ENCODE data around the gene TMEM272.

The TMEM272 gene

GRCh38 chr13:51777921-51778320 lies 67.1 kb downstream of the TMEM272 start:
- no peak for DNase-seq

GRCh38 chr13:51776179-51776578 lies 68.8 kb downstream of the TMEM272 start:
- DNase-seq: no peak

- DNase-seq: no peak
These were observed 71.5 kb downstream of the TMEM272 start for GRCh38 chr13:51773515-51773914.

- no peak for DNase-seq
These were observed 72.2 kb downstream of the TMEM272 start for GRCh38 chr13:51772781-51773180.

GRCh38 chr13:51772105-51772455 lies 72.9 kb downstream of the TMEM272 start:
- no peak for DNase-seq

- no peak for DNase-seq
These were observed 73.4 kb downstream of the TMEM272 start for GRCh38 chr13:51771418-51772104.

- no peak for DNase-seq
These were observed 74.1 kb downstream of the TMEM272 start for GRCh38 chr13:51770681-51771417.

- DNase-seq: no peak
These were observed 74.8 kb downstream of the TMEM272 start for GRCh38 chr13:51770160-51770559.

GRCh38 chr13:51769455-51770127 lies 75.4 kb downstream of the TMEM272 start:
- DNase-seq: no peak

- DNase-seq: no peak
These were observed 76.0 kb downstream of the TMEM272 start for GRCh38 chr13:51768976-51769375.

GRCh38 chr13:51768378-51768921 lies 76.5 kb downstream of the TMEM272 start:
- no peak for DNase-seq

GRCh38 chr13:51767100-51767499 lies 77.9 kb downstream of the TMEM272 start:
- no peak for DNase-seq

GRCh38 chr13:51765142-51765515 lies 79.8 kb downstream of the TMEM272 start:
- no peak for DNase-seq

GRCh38 chr13:51764184-51765141 lies 80.5 kb downstream of the TMEM272 start:
- DNase-seq: peak; percentile 27

- DNase-seq: no peak
These were observed 81.5 kb downstream of the TMEM272 start for GRCh38 chr13:51763486-51763885.
